ENCODE results near the gene HPD. TPM values are rescaled to one million over a fixed set of nuclear protein-coding genes. Genes with fewer than 3 reads are reported as not detected.

Gene HPD
- total RNA-seq, 2 experiments from 2014 or later, result not detected

- peaks cover 44% of the 10 kb centered on the region for H3K36me3 Mint-ChIP-seq (ENCODE audit: low read depth)
- peak; percentile 42 for DNase-seq
- H3K9me3 Mint-ChIP-seq, result no peaks in the 10 kb centered on the region
- no peaks in the 10 kb centered on the region for H3K27me3 Mint-ChIP-seq
- ChIA-PET POLR2A (interaction anchor here (1.5 to 2.1 kb wide), 2 partner anchors 10 to 17 kb away, joined by 10 to 11 read pairs; partner anchors contain the start of gene RHOF), CTCF (interaction anchor here (0.5 to 28.3 kb wide), 21 partner anchors 12 to 286 kb away, joined by 3 to 1058 read pairs (median 4); partner anchors contain the start of genes KDM2B, PSMD9, RHOF and TMEM120B)
- peak overlapping the region; percentile 78 for H3K4me3 Mint-ChIP-seq
- H3K4me1 Mint-ChIP-seq, result peaks cover 52% of the 10 kb centered on the region
- peak overlapping the region; percentile 78 for H3K27ac Mint-ChIP-seq
These were observed 46.3 kb downstream of the HPD start for GRCh38 chr12:121812320-121812871.

DNA sequence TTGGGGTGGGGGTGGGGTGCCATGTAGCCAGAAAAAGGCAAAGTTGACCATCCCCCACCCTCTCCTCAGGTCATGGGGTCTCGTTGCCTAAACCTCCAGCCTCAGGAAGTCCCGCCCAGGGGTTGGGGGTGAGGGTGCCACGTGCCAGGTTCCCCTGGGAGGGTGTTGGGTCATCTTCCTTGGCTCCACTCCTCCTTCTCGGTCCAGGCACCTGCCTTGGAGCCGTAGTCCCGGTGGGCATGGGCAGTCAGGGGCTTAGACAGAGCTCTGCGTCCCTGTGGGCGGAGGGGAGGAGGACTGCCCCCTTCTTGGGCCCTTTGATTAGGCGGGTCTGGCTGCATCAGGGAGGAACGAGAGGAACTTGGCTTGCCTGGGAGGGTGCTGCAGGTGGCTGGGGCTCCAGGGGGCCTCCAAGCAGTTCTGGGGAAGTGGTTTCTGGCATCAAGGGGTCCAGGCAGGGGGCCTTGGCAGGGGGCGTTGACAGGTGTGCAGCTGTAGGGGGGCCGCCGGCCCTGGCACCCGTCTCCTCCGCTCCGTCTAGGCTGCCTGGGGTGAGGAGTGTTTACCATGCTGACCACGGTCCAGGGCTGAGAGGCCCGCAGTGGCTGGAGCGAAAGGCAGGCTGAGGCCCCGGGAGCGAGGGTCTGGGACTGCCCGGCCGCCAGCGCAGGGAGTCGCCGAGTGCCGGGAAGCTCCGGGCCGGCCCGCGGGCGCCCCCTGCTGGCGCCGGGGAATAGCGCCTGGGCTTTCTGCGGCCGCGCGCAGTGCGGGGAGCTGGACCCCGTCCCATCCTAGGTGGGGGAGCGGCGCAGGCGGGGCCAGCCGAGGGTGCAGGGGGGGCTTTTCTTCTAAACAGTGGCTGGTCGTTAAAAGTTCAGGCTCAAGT lies 47.0 kb downstream of the HPD start:
- H3K36me3 Mint-ChIP-seq (ENCODE audit: low read depth), result peaks cover 45% of the 10 kb centered on the region
- CTCF ChIA-PET, result interaction anchor here (0.5 to 28.3 kb wide), 28 partner anchors 13 to 872 kb away, joined by 3 to 1058 read pairs (median 3); partner anchors contain the start of genes KDM2B, PSMD9, RHOF and TMEM120B
- no peaks in the 10 kb centered on the region for H3K27me3 Mint-ChIP-seq
- H3K9me3 Mint-ChIP-seq, result no peaks in the 10 kb centered on the region
- POLR2A ChIA-PET, result interaction anchor here (1.0 to 2.1 kb wide), 3 partner anchors 10 to 30 kb away, joined by 5 to 11 read pairs (median 10); partner anchors contain the start of gene RHOF
- peaks cover 57% of the 10 kb centered on the region for H3K4me1 Mint-ChIP-seq
- peak overlapping the region; percentile 78 for H3K27ac Mint-ChIP-seq
- peak overlapping the region; percentile 78 for H3K4me3 Mint-ChIP-seq
- DNase-seq, result peak; percentile 60

GRCh38 chr12:121810833-121811433 lies 47.7 kb downstream of the HPD start:
- Mint-ChIP-seq H3K4me3 (peak overlapping the region; percentile 69), H3K4me1 (peaks cover 64% of the 10 kb centered on the region), H3K27me3 (no peaks in the 10 kb centered on the region), H3K36me3 (ENCODE audit: low read depth) (peaks cover 43% of the 10 kb centered on the region), H3K27ac (peak overlapping the region; percentile 55), H3K9me3 (no peaks in the 10 kb centered on the region)
- CTCF ChIA-PET, result interaction anchor here (0.6 to 28.3 kb wide), 16 partner anchors 13 to 614 kb away, joined by 3 to 1058 read pairs (median 4); partner anchors contain the start of genes PSMD9, RHOF and TMEM120B
- no peak for DNase-seq
- POLR2A ChIA-PET, result interaction anchor here (1.0 to 2.1 kb wide), 3 partner anchors 9 to 29 kb away, joined by 5 to 11 read pairs (median 10); partner anchors contain the start of gene RHOF

DNA sequence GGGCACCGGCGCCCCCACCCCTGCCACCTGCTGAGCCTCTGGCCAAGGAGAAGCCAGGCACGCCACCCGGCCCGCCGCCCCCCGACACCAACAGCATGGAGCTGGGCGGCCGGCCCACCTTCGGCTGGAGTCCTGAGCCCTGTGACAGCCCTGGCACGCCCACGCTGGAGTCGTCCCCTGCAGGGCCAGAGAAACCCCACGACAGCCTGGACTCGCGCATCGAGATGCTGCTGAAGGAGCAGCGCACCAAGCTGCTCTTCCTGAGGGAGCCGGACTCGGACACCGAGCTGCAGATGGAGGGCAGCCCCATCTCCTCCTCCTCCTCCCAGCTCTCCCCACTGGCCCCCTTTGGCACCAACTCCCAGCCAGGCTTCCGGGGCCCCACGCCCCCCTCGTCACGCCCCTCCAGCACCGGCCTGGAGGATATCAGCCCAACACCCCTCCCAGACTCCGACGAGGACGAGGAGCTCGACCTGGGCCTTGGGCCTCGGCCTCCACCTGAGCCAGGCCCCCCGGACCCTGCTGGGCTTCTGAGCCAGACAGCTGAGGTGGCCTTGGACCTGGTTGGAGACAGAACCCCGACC lies 48.3 kb downstream of the HPD start:
- Mint-ChIP-seq H3K4me3 (no peak overlapping the region), H3K27me3 (no peaks in the 10 kb centered on the region), H3K4me1 (peaks cover 62% of the 10 kb centered on the region), H3K36me3 (ENCODE audit: low read depth) (peaks cover 44% of the 10 kb centered on the region), H3K9me3 (no peaks in the 10 kb centered on the region), H3K27ac (no peak overlapping the region)
- ChIA-PET CTCF (interaction anchor here (0.6 to 28.3 kb wide), 6 partner anchors 14 to 615 kb away, joined by 3 to 1058 read pairs (median 12); partner anchors contain the start of genes PSMD9 and RHOF), POLR2A (interaction anchor here (1.0 kb wide), 1 partner anchor 29 kb away, joined by 5 read pairs; no protein-coding TSS in a partner anchor)
- no peak for DNase-seq

GRCh38 chr12:121809712-121810116 lies 48.9 kb downstream of the HPD start:
- ChIA-PET CTCF (interaction anchor here (0.6 to 28.3 kb wide), 2 partner anchors 26 to 35 kb away, joined by 3 to 1058 read pairs; partner anchors contain the start of gene RHOF), POLR2A (interaction anchor here (0.6 kb wide), 1 partner anchor 13 kb away, joined by 4 read pairs; no protein-coding TSS in a partner anchor)
- DNase-seq, result no peak
- no peak overlapping the region for H3K4me3 Mint-ChIP-seq
- no peaks in the 10 kb centered on the region for H3K27me3 Mint-ChIP-seq
- H3K4me1 Mint-ChIP-seq, result peaks cover 61% of the 10 kb centered on the region
- H3K9me3 Mint-ChIP-seq, result no peaks in the 10 kb centered on the region
- H3K27ac Mint-ChIP-seq, result no peak overlapping the region
- H3K36me3 Mint-ChIP-seq (ENCODE audit: low read depth), result peaks cover 45% of the 10 kb centered on the region

GRCh38 chr12:121808623-121809022 lies 50.0 kb downstream of the HPD start:
- Mint-ChIP-seq H3K27ac (peak overlapping the region; percentile 72), H3K36me3 (ENCODE audit: low read depth) (peaks cover 43% of the 10 kb centered on the region), H3K27me3 (no peaks in the 10 kb centered on the region), H3K4me1 (peaks cover 59% of the 10 kb centered on the region), H3K4me3 (no peak overlapping the region), H3K9me3 (no peaks in the 10 kb centered on the region)
- POLR2A ChIA-PET, result interaction anchor here (0.9 kb wide), 1 partner anchor 14 kb away, joined by 4 read pairs; no protein-coding TSS in a partner anchor
- no peak for DNase-seq
- CTCF ChIA-PET, result interaction anchor here (1.4 to 28.3 kb wide), 2 partner anchors 19 to 25 kb away, joined by 4 to 1058 read pairs; partner anchors contain the start of gene RHOF

GRCh38 chr12:121807642-121808347 lies 50.9 kb downstream of the HPD start:
- no peak for DNase-seq
- peaks cover 50% of the 10 kb centered on the region for H3K4me1 Mint-ChIP-seq
- H3K27ac Mint-ChIP-seq, result no peak overlapping the region
- H3K27me3 Mint-ChIP-seq, result no peaks in the 10 kb centered on the region
- CTCF ChIA-PET, result interaction anchor here (0.6 to 28.3 kb wide), 5 partner anchors 20 to 95 kb away, joined by 3 to 1058 read pairs (median 4); partner anchors contain the start of gene RHOF
- H3K36me3 Mint-ChIP-seq (ENCODE audit: low read depth), result peaks cover 37% of the 10 kb centered on the region
- peak overlapping the region; percentile 52 for H3K4me3 Mint-ChIP-seq
- POLR2A ChIA-PET, result interaction anchor here (0.9 to 5.5 kb wide), 2 partner anchors 13 kb away, joined by 4 to 21 read pairs; no protein-coding TSS in a partner anchor
- H3K9me3 Mint-ChIP-seq, result no peaks in the 10 kb centered on the region

- H3K4me3 Mint-ChIP-seq, result peak overlapping the region; percentile 79
- no peaks in the 10 kb centered on the region for H3K27me3 Mint-ChIP-seq
- H3K4me1 Mint-ChIP-seq, result peaks cover 44% of the 10 kb centered on the region
- no peaks in the 10 kb centered on the region for H3K9me3 Mint-ChIP-seq
- ChIA-PET CTCF (interaction anchor here (0.5 to 28.3 kb wide), 9 partner anchors 9 to 94 kb away, joined by 3 to 1058 read pairs (median 4); partner anchors contain the start of genes PSMD9 and RHOF), POLR2A (interaction anchor here (0.6 to 5.5 kb wide), 2 partner anchors 12 to 14 kb away, joined by 10 to 21 read pairs; no protein-coding TSS in a partner anchor)
- H3K36me3 Mint-ChIP-seq (ENCODE audit: low read depth), result peaks cover 35% of the 10 kb centered on the region
- H3K27ac Mint-ChIP-seq, result peak overlapping the region; percentile 85
- DNase-seq, result no peak
These were observed 51.9 kb downstream of the HPD start for GRCh38 chr12:121806546-121807423.

GRCh38 chr12:121806009-121806545 lies 52.6 kb downstream of the HPD start:
- ChIA-PET CTCF (interaction anchor here (0.5 to 28.3 kb wide), 6 partner anchors 9 to 83 kb away, joined by 3 to 1058 read pairs (median 4); partner anchors contain the start of genes PSMD9 and RHOF), POLR2A (interaction anchor here (0.6 to 5.5 kb wide), 2 partner anchors 11 to 13 kb away, joined by 10 to 21 read pairs; no protein-coding TSS in a partner anchor)
- DNase-seq, result peak; percentile 38
- Mint-ChIP-seq H3K4me3 (peak overlapping the region; percentile 79), H3K9me3 (no peaks in the 10 kb centered on the region), H3K27me3 (no peaks in the 10 kb centered on the region), H3K4me1 (peaks cover 38% of the 10 kb centered on the region), H3K36me3 (ENCODE audit: low read depth) (peaks cover 42% of the 10 kb centered on the region), H3K27ac (peak overlapping the region; percentile 85)
